GM12878 (cell line): ENCODE results near the gene GATAD2B. TPM values are rescaled to one million over a fixed set of nuclear protein-coding genes. Genes with fewer than 3 reads are reported as not detected.

Experiments used
- EZH2 ChIP-seq: IDR thresholded peaks from 2 replicates; pipeline ENCODE4 v1.6.1; 2012; ENCODE audit warnings: low read depth, mild to moderate bottlenecking, control low read depth, inconsistent platforms, low read length, borderline replicate concordance; ENCODE audit not compliant: control insufficient read depth
- FOXM1 ChIP-seq: IDR thresholded peaks from 2 replicates; pipeline ENCODE4 v1.6.1; 2012; ENCODE audit warnings: low read depth, mild to moderate bottlenecking, inconsistent platforms, low read length, moderate library complexity
- MEF2B ChIP-seq: fragments of 450-650 bp; IDR thresholded peaks from 2 replicates; pipeline ENCODE4 v1.6.1; 2018; ENCODE audit warnings: mild to moderate bottlenecking, moderate library complexity; ENCODE audit not compliant: partially characterized antibody, poor library complexity, severe bottlenecking
- NFYB ChIP-seq: IDR thresholded peaks from 2 replicates; pipeline ENCODE4 v1.6.1; 2011; ENCODE audit warnings: low read depth, mild to moderate bottlenecking, low read length, improper control_type of control experiment, moderate library complexity; ENCODE audit not compliant: insufficient read depth
- NKRF ChIP-seq: fragments of 450-650 bp; conservative IDR thresholded peaks from 2 replicates; pipeline ENCODE4 v1.6.1; 2017; ENCODE audit warnings: mild to moderate bottlenecking, moderate library complexity
- POLR2AphosphoS2 ChIP-seq: IDR thresholded peaks from 2 replicates; pipeline ENCODE4 v1.6.1; 2011; ENCODE audit warnings: low read depth, mild to moderate bottlenecking, low read length, improper control_type of control experiment, moderate library complexity
- RELB ChIP-seq: fragments of 450-650 bp; IDR thresholded peaks from 2 replicates; pipeline ENCODE4 v1.6.1; 2017; ENCODE audit warnings: low read depth, mild to moderate bottlenecking, moderate library complexity
- ZBTB40 ChIP-seq: fragments of 450-650 bp; IDR thresholded peaks from 2 replicates; pipeline ENCODE4 v1.6.1; 2016; ENCODE audit warnings: mild to moderate bottlenecking, moderate library complexity, borderline replicate concordance
- ZNF384 ChIP-seq: IDR thresholded peaks from 2 replicates; pipeline ENCODE4 v1.6.1; 2012; ENCODE audit warnings: low read depth, mild to moderate bottlenecking, low read length, improper control_type of control experiment, borderline replicate concordance
- polyA plus RNA-seq, 11 experiments: library from polyadenylated mRNA; depleted of rRNA in 4 of 11; unstranded in 6 of 11; stranded (reverse) in 5 of 11; fragments of >200 nt; fragmentation: Nextera tagmentation in 4 of 11; fragmentation: Illumina TruSeq in 1 of 11; extraction: Ambion mirVana in 4 of 11; extraction: Trizol in 1 of 11; gene quantifications; 1 replicate in 1 of 11; 2 replicates in 10 of 11; pipeline versions ENCODE4 v1.2.1 to v1.2.3, GENCODE V29; 2011 to 2016; ENCODE audit warnings: inconsistent platforms in 2 of 11, missing spikeins in 2 of 11, low read depth in 1 of 11
- total RNA-seq, 4 experiments: library from RNA; depleted of rRNA in 3 of 4; stranded (reverse); fragments of >200 nt in 3 of 4; fragmentation: Illumina TruSeq in 1 of 4; extraction: Trizol in 1 of 4; gene quantifications; 2 replicates each; pipeline versions ENCODE4 v1.2.1 to v1.2.3, GENCODE V29; 2013 to 2021
- TF ChIP-seq, protein P1 (sequence below): IDR thresholded peaks from 2 replicates; pipeline ENCODE4 v1.6.1; 2011; ENCODE audit warnings: low read depth, low read length, improper control_type of control experiment, borderline replicate concordance

GATAD2B gene
- total and polyA plus RNA-seq, 10 of the 15 experiments (the other 5 are each of a cell fraction or from before 2014, with no cell fraction given) = 2.4 to 63.1 (median 8.7) TPM

- TF ChIP-seq ZBTB40 = 0 out of 2 replicates have a peak, but pooled peaks have one; percentile 2
- TF ChIP-seq RELB = peak; percentile 25; the same call in 1 of the 2 replicates
- peak; percentile 50; the same call in 1 of the 2 replicates for TF ChIP-seq POLR2AphosphoS2
- TF ChIP-seq, protein P1, sequence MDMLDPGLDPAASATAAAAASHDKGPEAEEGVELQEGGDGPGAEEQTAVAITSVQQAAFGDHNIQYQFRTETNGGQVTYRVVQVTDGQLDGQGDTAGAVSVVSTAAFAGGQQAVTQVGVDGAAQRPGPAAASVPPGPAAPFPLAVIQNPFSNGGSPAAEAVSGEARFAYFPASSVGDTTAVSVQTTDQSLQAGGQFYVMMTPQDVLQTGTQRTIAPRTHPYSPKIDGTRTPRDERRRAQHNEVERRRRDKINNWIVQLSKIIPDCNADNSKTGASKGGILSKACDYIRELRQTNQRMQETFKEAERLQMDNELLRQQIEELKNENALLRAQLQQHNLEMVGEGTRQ = no peak
- TF ChIP-seq EZH2 = no peak
- no peak for TF ChIP-seq ZNF384
- no peak for TF ChIP-seq FOXM1
- peak; percentile 38 for TF ChIP-seq MEF2B
- TF ChIP-seq NKRF = peak; percentile 57; the same call in 1 of the 2 replicates
- peak; percentile 50; the same call in 1 of the 2 replicates for TF ChIP-seq NFYB
Observed at GRCh38 chr1:153963850-153964331, 41.1 kb upstream of the GATAD2B start (continued).
